Purkinje cell (primary cell): Measurements from ENCODE around the gene HNRNPU. TPM values are rescaled to one million over a fixed set of nuclear protein-coding genes. Genes with fewer than 3 reads are reported as not detected.

ENCODE experiments used
- polyA plus RNA-seq: library from polyadenylated mRNA; unstranded; fragments of >200 nt; fragmentation: Nextera tagmentation; gene quantifications from 2 replicates; pipeline ENCODE4 v1.2.1, GENCODE V29; 2014

HNRNPU gene
- polyA plus RNA-seq: 88.7 and 105 TPM in 2 replicates

GRCh38 chr1:244864253-244865027 is at the start of gene HNRNPU:
HNRNPU (minus strand) TSS chr1:244864543; CDS start chr1:244864307, 236 bp downstream.

GRCh38 chr1:244835276-244836134 is 28.8 kb downstream of the HNRNPU start, which contains the start of gene COX20:
COX20 (plus strand) TSS chr1:244835658; CDS start chr1:244835715, 57 bp downstream.

Other genes starting within 250 kb of the HNRNPU start
- 3.6 and 7.9 TPM in 2 replicates for gene DESI2, start 211.4 kb downstream of the HNRNPU start, polyA plus RNA-seq
- gene COX20, start 28.9 kb downstream of the HNRNPU start, polyA plus RNA-seq: 132 and 140 TPM in 2 replicates